Left lung (tissue), 10 donors: ENCODE measurements around the gene LHFPL3. TPM values are rescaled to one million over a fixed set of nuclear protein-coding genes. Genes with fewer than 3 reads are reported as not detected.
"Not testable (repeated sequence)": the region's sequence is repeated elsewhere in the genome, so short reads cannot be mapped to it uniquely, and the experiment has no call there.

Experiments
- ATAC-seq: fragments of 200-7000 bp; cut with Tn5 transposase; one replicate; pipeline ENCODE4 v1.9.1; 2020; ENCODE audit warnings: moderate library complexity
- DNase-seq, 4 donors: peaks; one replicate each; pipeline ENCODE4 v3.0.0-alpha.2; 2013 to 2020
- H3K27ac ChIP-seq, 2 donors: fragments of 200-600 bp; sonication (generic) in 1 of 2; one replicate each; pipeline versions ENCODE4 v1.5.0 to v1.8.0; 2020 to 2021
- H3K27me3 ChIP-seq, 2 donors: fragments of 200-600 bp; sonication (generic) in 1 of 2; one replicate each; pipeline versions ENCODE4 v1.5.0 to v1.8.0; 2020 to 2021
- H3K36me3 ChIP-seq, 2 donors: fragments of 200-600 bp; sonication (generic) in 1 of 2; one replicate each; pipeline versions ENCODE4 v1.5.0 to v1.8.0; 2020 to 2021
- H3K4me1 ChIP-seq, 2 donors: fragments of 200-600 bp; one replicate each; pipeline ENCODE4 v1.8.0; 2021
- H3K4me3 ChIP-seq, 2 donors: fragments of 200-600 bp; sonication (generic) in 1 of 2; one replicate each; pipeline versions ENCODE4 v1.5.0 to v1.8.0; 2020 to 2021; ENCODE audit warnings: mild to moderate bottlenecking in 1 of 2
- H3K9me3 ChIP-seq, 2 donors: fragments of 200-600 bp; sonication (generic) in 1 of 2; one replicate each; pipeline versions ENCODE4 v1.5.0 to v1.8.0; 2020 to 2021
- intact Hi-C, 2 donors: fragments of 100-400 bp; cut with DNase I; formaldehyde crosslinking; loops; one replicate each; pipeline versions ENCODE4 v1.11.2 to v1.14.2; 2022
- polyA plus RNA-seq, 6 donors: library from polyadenylated mRNA; unstranded; fragments of 120-200 nt; gene quantifications; one replicate each; pipeline ENCODE4 v1.2.1, GENCODE V29; 2013; ENCODE audit not compliant: insufficient read length in 6 of 6
- total RNA-seq, 2 donors: library from RNA; stranded (reverse); fragmentation: NEBNext Ultra II Directional; extraction: Animal tissue kit (Norgen Biotek cat#: 25700); gene quantifications; one replicate each; pipeline ENCODE4 v1.2.1, GENCODE V29; 2021
- TF ChIP-seq, protein P1 (sequence below), 2 donors: fragments of 200-600 bp; sonication (generic) in 1 of 2; IDR thresholded peaks; one replicate each; pipeline versions ENCODE4 v1.5.0 to v1.8.0; 2021; ENCODE audit warnings: antibody characterized with exemption in 2 of 2
- donor health status: DM: no; HTN: yes; CAD: no.
- donor health status: DM: no; HTN: no; CAD: no.

The LHFPL3 gene
- total and polyA plus RNA-seq, 8 donors: 1.0 to 3.7 (median 2.5) TPM; not detected in 2

DNA sequence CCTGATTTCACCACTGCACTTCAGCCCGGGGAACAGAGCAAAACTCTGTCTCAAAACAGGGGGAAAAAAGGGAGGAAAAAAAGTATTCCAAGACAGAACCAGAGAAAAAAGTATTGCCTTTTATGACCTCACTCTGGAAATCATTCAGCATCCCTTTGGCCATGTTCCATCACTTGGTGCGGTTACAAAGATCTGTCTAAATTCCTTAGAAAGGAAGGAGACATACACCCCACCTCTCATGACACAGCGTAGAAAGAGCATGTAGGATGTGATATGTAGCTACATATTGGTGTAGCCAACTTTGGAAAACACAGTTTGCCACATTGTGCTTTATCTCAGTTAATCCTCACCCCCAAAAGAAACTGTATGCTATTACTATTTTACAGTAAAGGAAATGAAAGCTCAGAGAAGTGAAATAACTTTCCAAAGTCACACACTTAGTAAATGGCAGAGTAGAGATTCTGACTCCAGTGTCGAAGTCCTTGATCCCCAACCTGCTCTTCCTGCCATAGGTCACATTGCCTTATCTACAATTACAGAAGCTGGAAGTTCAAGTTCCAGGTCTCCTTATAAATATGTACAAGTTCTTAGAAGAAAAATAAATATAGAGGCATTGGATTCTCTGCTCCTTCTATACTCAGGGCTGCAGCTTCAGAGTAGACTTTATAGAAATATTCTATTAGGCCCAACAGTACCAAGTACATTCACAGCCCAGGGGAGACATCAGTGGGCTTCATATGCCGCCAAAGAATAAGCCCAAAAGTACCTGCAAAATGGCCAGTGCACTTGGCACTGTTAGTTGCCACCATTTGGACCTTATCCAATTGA is 594.0 kb downstream of the LHFPL3 start:
- Histone ChIP-seq H3K36me3 (no peaks in the 10 kb centered on the region), H3K9me3 (no peaks in the 10 kb centered on the region), H3K27ac (peak overlapping the region; percentile 54 to 57), H3K4me3 (no peak overlapping the region), H3K4me1 (peaks cover 6 to 12% of the 10 kb centered on the region in 2 donors), H3K27me3 (no peaks in the 10 kb centered on the region)
- intact Hi-C loops: no loop called here
- TF ChIP-seq, protein P1, sequence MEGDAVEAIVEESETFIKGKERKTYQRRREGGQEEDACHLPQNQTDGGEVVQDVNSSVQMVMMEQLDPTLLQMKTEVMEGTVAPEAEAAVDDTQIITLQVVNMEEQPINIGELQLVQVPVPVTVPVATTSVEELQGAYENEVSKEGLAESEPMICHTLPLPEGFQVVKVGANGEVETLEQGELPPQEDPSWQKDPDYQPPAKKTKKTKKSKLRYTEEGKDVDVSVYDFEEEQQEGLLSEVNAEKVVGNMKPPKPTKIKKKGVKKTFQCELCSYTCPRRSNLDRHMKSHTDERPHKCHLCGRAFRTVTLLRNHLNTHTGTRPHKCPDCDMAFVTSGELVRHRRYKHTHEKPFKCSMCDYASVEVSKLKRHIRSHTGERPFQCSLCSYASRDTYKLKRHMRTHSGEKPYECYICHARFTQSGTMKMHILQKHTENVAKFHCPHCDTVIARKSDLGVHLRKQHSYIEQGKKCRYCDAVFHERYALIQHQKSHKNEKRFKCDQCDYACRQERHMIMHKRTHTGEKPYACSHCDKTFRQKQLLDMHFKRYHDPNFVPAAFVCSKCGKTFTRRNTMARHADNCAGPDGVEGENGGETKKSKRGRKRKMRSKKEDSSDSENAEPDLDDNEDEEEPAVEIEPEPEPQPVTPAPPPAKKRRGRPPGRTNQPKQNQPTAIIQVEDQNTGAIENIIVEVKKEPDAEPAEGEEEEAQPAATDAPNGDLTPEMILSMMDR (IDR thresholded peaks at IDR 0.05): no peak
- ATAC-seq (peak; percentile 7), DNase-seq (no peak)

DNA sequence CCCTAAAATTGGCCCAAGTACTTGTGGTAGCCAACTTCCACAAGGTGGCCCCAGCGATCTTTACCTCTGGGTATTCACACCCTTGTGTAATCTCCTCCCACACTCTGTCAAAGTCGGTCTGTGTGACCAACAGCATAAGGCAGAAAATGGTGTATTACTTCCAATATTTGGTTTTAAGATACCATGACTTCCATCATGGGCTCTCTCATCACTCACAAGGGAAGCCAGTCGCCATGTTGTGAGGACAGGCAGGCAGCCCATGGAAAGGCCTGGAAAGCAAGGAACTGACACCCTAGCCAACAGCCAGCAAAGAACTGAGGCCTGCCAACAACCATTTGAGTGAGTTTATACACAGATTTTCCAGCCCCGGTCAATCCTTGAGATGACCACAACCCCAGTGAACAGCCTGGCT is 594.6 kb downstream of the LHFPL3 start:
- Histone ChIP-seq H3K27me3 (no peaks in the 10 kb centered on the region), H3K36me3 (no peaks in the 10 kb centered on the region), H3K4me1 (peaks cover 6 to 12% of the 10 kb centered on the region in 2 donors), H3K9me3 (no peaks in the 10 kb centered on the region), H3K27ac (peak overlapping the region; percentile 54 to 57), H3K4me3 (no peak overlapping the region)
- TF ChIP-seq, protein P1 (IDR thresholded peaks at IDR 0.05): peak; percentile 58 to 63
- DNase-seq (peak in 2 of 4 donors; percentile 73 to 81), ATAC-seq (peak; percentile 85)
- intact Hi-C loops: no loop called here

DNA sequence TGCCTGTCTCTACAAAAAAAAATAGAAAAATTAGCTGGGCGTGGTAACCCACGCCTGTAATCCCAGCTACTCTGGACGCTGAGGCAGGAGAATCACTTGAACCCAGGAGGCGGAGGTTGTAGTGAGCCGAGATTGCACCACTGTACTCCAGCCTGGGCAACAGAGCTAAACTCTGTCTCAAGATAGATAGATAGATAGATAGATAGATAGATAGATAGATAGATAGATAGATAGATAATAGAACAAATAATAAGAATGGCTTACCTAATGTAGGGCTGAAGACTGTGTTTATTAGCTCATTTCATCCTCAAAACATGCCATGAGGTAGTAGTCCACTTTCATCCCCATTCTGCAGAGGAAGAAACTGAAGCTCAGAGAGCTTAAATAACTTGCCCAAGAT is 597.8 kb downstream of the LHFPL3 start:
- peak overlapping the region; percentile 26 to 62 for H3K27ac ChIP-seq
- intact Hi-C loops: not testable (repeated sequence)

DNA sequence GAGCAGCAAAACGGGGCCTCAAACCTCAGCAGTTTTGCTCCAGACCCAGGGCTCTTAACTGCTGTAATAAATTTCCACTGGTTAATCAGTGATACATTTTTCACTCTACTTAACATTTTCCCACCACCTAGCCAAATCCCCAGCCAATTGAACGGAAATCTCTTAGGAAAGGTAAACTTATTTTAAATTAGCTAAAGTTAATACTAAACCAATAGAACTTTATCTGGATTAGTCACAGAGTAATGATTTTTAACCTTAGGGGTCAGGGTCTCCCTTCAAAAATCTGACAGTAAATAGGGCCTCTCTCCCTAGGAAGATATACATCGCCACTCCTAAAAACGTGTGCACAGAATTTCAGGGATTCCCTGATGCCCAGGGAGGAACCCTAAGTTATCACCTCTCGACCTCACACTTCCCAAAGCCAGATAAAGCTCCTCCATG is 598.2 kb downstream of the LHFPL3 start:
- H3K27ac ChIP-seq: peak overlapping the region in 1 of 2 donors; percentile 62
- DNase-seq: no peak
- H3K4me1 ChIP-seq: peaks cover 6 to 12% of the 10 kb centered on the region in 2 donors
- H3K27me3 ChIP-seq: no peaks in the 10 kb centered on the region
- intact Hi-C loops: no loop called here
- no peak overlapping the region for H3K4me3 ChIP-seq
- peak; percentile 19 for ATAC-seq
- no peaks in the 10 kb centered on the region for H3K36me3 ChIP-seq
- TF ChIP-seq, protein P1 (IDR thresholded peaks at IDR 0.05): no peak
- no peaks in the 10 kb centered on the region for H3K9me3 ChIP-seq

More for the DNA sequence above, 597.8 kb downstream of the LHFPL3 start:
- not testable (repeated sequence) for ATAC-seq, H3K27me3 ChIP-seq, H3K36me3 ChIP-seq, H3K9me3 ChIP-seq, DNase-seq, H3K4me3 ChIP-seq
- H3K4me1 ChIP-seq: peaks cover 6 to 12% of the 10 kb centered on the region in 2 donors

DNA sequence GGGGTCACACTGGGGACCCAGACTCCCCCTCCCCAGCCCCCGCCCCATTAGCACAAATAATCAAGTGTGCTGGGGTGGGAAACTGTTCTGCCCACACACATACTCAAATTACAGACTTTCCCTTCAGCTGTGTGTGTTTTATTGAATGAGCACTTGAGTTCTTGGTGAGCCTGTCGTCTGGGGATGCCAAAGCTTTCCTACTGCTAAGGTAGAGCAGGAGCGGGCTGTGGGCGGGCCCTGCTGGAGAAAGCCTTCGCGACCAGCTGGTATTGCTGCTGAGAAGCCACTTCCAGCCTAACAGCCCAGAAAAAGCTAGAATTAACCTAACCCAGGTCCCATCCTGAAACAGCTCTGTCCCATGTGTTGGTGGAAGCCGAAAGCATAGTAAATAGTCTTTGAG is 598.7 kb downstream of the LHFPL3 start:
- TF ChIP-seq, protein P1 (IDR thresholded peaks at IDR 0.05): no peak
- Histone ChIP-seq H3K27me3 (no peaks in the 10 kb centered on the region), H3K36me3 (no peaks in the 10 kb centered on the region), H3K9me3 (no peaks in the 10 kb centered on the region), H3K27ac (peak overlapping the region in 1 of 2 donors; percentile 62), H3K4me3 (no peak overlapping the region), H3K4me1 (peaks cover 6 to 12% of the 10 kb centered on the region in 2 donors)
- intact Hi-C loops: no loop called here
- ATAC-seq (peak; percentile 78), DNase-seq (peak in 2 of 4 donors; percentile 71 to 84)
